ENCODE data around the gene IGF1R.

Gene IGF1R

DNA sequence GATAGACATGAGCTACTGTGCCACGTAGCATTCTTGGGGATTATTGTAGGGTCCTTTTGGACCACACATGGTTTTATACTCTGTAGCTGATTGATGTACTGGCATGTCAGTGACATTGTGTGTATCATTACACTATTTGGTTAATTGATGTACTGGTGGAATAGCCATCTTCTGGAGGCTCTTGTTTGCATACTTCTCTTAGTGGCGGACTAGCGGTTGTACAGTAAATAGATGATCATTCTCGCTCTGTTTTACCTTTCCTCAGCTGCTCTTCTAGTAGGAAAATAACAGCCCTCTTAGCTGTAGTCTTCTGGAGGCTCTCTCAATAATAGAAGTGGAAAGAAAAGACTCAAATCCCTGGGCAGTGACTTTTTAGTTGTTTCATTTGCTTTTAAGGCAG, 24.8 kb downstream of the IGF1R start:
- DNase-seq = no peak

GRCh38 chr15:98674336-98674735, 26.0 kb downstream of the IGF1R start:
- DNase-seq = no peak

GRCh38 chr15:98676586-98677270, 28.4 kb downstream of the IGF1R start:
- no peak for DNase-seq

DNA sequence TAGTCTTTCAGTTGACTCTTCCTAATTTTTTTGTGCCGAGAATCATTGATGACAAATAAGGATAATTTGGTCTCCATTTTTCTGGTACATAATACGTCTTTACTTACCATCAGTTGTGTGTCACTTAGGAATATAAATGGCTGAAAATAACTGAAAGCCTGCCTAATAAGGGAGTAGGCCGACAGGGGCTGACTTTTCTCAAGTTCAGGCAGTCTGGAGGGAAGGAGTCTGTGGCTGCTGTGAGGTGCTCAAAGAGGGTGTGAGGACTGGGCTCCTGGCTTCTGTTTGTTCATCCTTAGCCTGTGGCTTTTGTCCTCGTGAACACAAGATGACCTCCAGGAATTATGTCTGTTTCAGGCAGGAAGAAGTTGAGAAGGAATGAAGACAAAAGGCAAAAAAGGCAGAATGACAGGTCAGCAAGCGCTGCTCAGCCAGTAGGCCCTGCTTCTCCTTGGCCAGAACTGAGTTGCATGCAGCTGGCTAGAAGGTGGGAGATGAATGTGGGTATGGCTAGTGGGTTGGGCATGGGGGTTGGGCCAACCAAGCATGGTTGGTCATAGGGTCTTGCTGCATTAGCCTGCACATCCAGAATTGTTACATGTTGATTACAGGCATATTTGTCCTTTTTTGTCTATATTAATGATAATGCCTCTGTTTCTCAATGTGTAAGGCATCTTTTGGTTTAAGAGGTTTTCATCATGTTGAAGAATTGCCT, 29.2 kb downstream of the IGF1R start:
- no peak for DNase-seq

DNA sequence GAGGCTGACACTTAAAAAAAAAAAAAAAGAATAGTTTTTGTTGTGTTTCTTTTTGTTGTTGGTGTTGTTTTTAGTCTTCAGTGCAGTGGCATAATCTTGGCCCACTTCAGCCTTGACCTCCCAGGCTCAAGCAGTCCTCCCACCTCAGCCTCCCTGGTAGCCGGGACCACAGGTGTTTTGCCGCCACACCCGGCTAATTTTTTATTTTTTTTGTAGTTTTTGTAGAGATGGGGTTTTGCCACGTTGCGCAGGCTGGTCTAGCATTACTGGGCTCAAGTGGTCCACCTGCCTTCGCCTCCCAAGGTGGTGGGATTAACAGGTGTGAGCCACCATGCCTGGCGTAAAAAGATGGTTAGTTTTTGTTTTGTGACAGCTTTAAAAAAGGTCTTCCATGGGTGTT, 30.1 kb downstream of the IGF1R start:
- DNase-seq = no peak

- no peak for DNase-seq
These were observed 32.7 kb downstream of the IGF1R start for GRCh38 chr15:98681061-98681460.

GRCh38 chr15:98682992-98683701, 34.8 kb downstream of the IGF1R start:
- no peak for DNase-seq

DNA sequence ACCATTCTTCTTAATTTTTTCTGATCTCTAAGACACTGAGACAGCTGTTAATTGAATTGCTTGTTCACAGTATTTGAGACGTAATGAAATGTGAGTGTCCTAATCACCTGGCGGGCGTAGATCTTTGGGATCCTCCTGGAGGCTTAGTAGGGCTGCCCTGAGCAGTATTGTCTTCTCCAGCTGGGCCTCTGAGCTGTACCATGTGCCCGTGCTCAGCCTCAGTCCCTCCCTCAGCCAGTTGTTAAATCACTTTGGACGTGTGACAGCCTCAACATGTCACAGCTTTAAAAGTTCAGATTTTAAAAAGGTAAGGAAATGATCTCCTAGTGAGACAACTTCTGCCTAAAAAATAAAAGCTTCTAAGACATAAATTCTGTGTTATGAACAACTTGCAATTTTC, 35.5 kb downstream of the IGF1R start:
- DNase-seq = no peak

DNA sequence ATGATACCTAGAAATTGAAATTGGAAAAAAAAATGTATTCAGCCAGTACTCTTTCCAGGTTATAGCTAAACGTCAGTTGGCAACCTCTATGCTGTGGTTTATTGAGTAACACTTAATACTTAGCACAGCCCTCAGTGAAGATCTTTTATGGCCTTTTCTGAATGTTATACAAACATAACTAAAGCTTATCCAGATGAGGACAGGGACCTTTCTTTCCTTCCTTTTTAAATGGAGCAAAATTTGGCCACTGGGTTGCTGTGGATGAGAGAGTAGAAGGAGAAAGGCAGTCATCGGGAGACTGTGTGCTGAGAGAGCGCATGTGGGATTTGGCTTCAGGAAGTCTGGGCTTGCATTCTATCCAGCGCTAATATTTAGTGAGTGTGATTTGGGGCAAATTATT, 36.1 kb downstream of the IGF1R start:
- DNase-seq = no peak

DNA sequence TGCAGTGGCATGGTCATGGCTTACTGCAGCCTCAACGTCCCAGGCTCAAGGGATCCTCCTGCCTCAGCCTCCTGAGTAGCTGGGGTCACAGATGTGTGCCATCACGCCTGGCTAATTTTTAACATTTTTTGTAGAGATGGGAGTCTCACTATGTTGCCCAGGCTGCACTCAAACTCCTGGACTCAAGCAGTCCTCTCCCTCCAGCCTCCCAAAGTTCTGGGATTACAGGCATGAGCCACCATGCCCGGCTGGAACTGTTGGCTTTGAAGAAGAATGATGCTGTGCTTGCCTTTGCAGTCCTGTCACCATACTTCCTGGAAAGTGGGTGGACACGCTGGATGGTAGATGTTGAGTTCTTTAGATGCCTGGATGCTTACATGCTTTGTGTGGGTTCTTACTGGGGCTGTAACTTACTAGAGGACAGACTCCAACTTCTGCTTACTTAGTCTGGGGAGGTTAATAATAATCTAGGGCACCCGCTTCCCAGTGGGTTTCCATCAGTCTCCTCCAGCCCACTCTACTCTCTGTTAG, 36.7 kb downstream of the IGF1R start:
- no peak for DNase-seq

DNA sequence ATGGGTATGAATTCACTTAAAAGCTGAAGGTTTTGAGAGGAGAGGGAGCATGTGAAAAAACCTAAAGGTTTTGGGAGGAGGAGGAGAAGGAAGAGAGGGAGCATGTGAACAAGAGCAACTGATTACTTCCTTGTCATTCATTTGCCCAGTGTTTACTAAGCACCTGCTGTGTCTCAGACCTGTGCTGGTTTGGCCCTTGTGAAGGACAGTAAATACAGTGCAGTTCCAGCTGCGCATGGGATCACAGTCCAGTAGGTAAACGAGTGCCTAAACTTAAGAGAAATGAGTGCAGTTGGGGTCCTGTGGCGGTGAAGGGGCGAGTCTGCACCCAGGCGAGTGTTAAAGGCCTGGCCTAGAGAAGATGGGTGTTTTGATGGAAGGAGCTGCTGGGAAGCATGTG, 38.6 kb downstream of the IGF1R start:
- DNase-seq = no peak

DNA sequence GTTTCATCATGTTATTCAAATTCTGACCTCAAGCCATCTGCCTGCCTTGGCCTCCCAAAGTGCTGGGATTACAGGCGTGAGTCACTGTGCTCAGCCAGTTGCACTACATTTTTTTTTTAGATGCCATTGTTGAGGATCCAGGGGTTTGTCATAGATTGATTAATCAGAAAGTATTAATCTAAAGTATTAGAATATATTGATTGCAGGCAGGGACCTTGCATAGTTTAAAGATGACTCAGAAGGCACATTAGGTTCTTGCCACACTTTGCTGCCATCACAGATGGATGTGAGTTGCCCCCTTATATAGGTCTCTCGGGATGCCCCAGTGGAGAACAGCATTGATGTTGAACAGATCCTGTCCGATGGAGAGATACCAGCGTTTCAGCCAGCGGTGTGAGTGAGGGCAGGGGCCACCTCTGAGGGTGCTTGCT, 41.1 kb downstream of the IGF1R start:
- no peak for DNase-seq

- no peak for DNase-seq
These were observed 42.1 kb downstream of the IGF1R start for GRCh38 chr15:98690272-98690950.

DNA sequence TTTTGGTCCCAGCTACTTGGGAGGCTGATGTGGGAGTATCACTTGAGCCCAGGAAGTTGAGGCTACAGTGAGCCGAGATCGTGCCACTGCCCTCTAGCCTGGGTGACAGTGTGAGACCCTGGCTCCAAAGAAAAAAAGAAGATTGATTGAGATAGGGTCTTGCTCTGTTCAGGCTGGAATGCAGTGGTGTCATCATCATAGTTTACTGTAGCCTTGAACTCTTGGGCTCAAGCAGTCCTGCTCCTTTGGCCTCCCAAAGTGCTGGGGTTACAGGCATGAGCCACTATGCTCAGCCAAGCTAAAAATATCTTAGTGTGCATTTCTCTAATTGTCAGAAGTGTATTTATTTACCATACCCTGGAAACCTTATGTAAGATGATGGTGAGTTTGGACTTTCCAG, 43.9 kb downstream of the IGF1R start:
- no peak for DNase-seq

DNA sequence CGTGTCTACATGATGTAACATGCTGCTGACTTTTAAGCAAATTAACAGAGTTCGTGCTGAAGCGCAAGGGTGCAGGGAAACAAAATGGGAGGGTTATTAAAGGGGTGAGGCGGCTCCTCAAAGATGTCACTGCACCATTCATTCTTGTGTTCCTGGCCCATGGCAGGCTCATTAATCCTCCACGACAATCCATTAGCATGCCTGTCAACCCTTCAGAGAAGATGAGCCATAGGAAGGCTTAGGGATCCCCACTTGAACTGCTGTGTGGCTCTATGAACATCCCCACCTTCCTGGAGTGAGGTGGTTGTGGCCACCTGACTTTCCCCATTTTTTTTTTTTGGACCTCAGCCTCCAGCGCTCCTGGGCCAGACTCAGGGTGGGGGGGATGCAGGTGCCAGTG, 45.8 kb downstream of the IGF1R start:
- DNase-seq = no peak

GRCh38 chr15:98698792-98699191, 50.5 kb downstream of the IGF1R start:
- no peak for DNase-seq

DNA sequence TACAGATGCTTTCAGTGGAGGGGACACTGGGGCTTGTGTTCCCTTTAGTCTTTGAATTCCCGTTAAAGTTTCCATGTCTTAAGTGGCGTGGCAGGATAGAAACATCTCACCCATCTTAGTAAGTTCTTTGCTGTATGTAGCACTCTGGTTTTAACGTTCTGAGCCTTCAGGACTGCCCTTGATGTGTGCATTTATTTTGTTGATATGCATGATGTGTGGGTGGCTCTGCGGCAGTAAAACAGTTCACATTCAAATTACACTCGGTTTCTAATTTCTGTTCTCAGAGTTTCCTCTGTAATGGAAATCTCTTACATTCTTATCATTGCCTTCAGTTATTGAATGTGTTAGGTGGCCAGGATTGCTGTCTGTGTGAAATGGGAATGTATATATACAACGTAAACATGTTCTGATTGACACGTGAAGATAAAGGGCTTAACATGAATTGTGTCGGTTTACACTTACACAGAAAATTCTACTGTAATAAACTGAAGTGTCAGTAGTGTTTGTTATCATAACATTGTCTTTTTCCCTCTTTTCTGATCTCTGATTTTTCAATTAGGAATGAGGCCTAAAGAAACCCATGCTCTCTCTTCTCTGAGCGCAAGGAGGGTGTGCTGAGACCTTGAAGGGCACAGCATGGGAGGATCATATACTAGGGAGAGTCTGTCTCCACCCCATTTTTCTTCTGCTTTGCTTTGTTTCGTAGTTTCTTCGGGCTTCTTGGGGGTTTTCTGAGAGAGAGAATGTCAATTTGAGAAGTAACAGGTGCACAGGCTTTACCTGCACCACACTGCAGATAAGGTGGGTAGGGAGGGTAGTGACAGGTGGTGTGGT, 51.5 kb downstream of the IGF1R start:
- no peak for DNase-seq

DNA sequence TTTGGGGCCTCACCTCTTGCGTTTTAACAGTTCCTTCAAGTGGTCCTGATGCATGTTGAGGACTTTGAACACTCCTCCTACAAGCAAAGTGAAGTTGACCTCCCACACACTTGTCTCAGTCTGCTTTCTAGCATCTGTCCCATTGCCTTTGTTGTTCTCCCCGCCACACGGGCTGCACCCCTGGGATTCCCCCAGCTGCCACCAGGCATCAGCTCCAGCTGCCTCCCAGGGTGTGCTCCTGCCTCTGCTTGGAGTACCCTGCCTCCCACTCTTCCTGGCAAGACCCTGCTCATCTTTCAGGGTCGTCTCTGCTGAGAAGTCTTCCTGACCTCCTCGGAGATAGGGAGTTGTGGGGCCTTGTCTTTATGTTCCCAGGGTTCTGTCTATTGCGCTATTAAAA, 52.2 kb downstream of the IGF1R start:
- no peak for DNase-seq

DNA sequence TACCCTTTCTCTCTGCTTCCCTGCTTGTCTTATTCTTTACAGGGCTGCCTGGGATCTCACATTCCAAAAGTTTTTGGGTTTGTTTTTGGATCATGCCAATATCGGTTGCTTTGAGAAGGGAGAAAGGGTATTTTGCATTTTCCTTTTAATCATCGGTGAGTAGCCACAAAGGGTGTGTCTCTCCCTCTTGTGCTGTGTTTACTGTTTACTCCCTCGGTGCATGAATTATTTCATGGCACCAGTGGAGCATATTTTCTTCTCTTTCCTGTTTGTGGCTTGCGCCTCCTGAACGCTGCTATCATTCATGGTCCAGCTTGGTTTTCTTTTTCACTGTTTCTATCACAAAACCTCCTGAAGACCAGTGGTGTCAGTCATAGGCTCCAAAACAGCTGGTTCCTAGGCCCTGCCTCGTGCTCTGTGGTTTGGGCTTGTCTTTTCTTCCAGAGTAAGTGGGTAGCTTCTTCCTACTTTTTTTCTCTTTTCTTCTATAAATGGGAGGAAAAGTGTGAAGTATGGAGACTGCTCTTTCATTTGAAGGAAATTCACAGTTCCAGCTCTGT, 54.9 kb downstream of the IGF1R start:
- DNase-seq = no peak

- no peak for DNase-seq
These were observed 56.7 kb downstream of the IGF1R start for GRCh38 chr15:98705070-98705469.

GRCh38 chr15:98706387-98706786, 58.0 kb downstream of the IGF1R start:
- DNase-seq = no peak

DNA sequence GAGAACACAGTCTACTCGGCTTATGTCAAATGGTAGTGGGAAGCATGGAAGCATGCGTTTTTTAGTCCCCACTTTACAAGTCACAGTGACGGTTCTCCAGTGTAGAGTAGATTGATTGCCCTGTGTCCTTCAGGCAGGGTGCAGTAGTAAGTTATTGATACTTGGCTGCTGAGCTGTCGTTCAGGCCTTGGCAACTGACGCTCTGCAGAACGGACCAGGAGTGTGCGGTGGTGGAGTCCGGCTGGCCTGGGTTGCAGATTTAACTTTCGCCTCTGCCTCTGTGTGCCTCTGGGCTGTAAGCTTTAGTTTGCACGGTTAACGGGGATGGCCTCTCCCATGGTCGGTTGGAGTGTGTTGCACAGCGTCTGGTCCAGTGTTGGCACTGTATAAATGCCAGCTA, 58.6 kb downstream of the IGF1R start:
- DNase-seq = no peak
